Stimulated activated CD4-positive, alpha-beta T cell treated with anti-CD3 and anti-CD28 coated beads, Interleukin-1b, Interleukin-23, amount 100 ng/mL, for 24 hours (primary cell): Measurements from ENCODE around the gene SLC6A16.
A peak's percentile ranks its signal among the peaks of the same experiment; 100 is the strongest.
"Not testable (repeated sequence)": the region's sequence is repeated elsewhere in the genome, so short reads cannot be mapped to it uniquely, and the experiment has no call there.

Source experiments
- DNase-seq, 4 experiments: peaks; one replicate each; pipeline ENCODE4 v3.0.0-alpha.2; 2020; ENCODE audit warnings: low read depth in 4 of 4, low spot score in 1 of 4

The SLC6A16 gene

DNA sequence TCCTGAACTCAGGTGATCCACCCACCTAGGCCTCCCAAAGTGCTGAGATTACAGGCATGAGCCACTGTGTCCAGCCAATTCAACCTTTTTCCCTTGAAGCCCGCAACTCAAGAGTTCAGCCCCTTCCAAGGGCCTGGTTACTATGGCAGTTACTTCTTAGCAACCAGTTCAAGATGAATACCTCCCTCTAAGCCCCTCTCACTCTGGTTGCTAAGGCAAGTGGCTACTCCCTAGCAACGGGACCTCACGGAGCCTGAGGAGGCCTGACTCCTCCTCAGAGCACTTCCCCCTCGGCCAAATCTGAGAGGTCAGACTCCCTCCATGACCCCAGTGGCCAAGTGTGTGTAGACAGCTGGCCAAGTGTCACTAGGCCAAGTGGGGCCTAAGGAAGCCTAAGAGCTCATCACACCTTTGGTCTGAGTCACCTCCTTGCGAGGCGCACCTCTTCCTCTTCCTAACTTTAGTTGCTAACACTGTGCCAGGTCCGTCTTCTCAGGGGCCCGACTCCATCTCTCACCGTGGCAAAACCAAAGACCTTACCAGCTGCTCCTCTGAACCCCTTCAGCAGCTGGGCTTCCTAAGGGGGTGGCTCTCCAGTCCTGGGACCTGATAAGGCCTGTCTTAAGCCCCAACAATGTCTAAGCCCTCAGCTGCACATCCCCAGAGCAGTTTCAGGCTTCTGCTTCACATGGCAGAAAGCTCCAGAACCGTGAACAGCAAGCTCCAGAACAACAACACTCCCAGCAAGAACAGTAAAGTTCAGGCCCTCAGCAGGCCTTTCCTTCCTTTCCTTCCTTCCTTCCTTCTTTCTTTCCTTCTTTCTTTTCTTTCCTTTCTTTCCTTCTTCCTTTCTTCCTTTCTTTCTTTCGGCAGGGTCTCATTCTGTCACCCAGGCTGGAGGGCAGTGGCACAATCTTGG, 19.8 kb upstream of the SLC6A16 start:
- no peak for DNase-seq

- DNase-seq: no peak
These were observed 18.1 kb upstream of the SLC6A16 start for GRCh38 chr19:49343123-49343522.

- DNase-seq: no peak
These were observed 17.3 kb upstream of the SLC6A16 start for GRCh38 chr19:49342291-49342721.

DNA sequence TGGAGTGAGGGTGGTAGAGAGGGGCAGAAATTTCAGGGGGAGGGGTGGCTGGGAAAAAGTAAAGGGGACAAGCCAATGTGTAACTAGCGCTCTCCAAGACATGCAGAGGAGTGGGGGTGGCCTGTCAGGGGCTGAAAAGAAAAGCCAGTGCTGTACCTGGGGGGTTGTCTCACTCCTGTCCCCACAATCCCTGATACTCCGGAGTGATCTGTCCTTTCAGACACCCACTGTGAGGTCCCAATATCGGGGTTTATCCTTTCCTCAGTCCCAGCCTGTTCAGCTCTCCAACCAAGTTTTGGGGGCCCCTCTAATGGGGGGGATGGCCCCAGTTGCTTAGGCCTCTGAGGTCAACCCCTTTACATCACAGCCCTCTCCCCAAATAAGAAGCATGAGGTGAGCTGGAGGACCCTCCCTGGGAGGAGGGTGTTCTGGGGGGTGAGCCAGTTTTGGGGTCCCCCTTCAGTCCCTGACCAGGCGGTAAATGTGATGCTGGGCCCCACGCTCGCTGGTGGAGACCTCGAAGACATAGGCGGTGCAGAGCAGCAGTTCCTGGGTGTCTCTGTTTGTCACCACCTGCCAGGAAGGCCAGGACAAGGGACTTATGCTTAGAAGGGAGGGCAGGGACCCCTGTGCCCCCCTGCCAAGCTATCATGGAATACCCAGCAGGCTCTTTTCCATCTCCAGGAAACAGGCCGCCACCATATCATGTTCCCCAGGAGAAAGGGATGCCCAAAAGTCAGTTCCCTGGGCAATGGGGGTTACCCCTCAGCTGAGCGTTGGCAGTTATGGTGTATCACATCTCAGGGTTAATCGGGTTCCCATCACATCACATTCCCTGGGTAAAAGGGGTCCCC, 16.1 kb upstream of the SLC6A16 start:
- DNase-seq: no peak

DNA sequence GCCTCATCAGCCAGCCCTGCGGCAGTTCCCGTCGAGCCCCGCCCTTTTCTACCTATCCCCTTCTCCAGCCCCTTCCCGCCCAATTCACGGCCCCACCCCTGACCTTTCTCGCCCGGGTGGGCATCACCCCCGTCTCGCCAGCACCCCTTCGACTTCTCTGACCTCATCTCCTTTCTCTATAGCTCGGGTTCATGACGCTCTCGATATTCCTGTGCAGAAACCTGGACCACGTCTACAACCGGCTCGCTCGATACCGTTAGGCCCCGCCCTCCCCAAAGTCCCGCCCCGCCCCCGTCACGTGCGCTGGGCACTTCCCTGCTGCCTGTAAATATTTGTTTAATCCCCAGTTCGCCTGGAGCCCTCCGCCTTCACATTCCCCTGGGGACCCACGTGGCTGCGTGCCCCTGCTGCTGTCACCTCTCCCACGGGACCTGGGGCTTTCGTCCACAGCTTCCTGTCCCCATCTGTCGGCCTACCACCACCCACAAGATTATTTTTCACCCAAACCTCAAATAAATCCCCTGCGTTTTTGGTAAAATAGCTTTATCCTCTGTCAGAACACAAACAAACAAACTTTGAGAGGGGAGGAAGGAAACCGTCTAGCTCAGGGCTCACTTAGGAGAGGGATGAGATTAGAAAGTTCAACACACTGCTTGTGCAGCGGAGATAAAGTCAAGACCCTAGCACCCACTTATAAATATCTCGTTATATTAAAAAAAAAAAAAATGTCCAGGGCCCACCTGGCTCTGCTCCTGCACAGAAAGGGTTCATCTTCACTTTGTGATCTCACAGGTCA, 15.3 kb upstream of the SLC6A16 start:
- DNase-seq: no peak

DNA sequence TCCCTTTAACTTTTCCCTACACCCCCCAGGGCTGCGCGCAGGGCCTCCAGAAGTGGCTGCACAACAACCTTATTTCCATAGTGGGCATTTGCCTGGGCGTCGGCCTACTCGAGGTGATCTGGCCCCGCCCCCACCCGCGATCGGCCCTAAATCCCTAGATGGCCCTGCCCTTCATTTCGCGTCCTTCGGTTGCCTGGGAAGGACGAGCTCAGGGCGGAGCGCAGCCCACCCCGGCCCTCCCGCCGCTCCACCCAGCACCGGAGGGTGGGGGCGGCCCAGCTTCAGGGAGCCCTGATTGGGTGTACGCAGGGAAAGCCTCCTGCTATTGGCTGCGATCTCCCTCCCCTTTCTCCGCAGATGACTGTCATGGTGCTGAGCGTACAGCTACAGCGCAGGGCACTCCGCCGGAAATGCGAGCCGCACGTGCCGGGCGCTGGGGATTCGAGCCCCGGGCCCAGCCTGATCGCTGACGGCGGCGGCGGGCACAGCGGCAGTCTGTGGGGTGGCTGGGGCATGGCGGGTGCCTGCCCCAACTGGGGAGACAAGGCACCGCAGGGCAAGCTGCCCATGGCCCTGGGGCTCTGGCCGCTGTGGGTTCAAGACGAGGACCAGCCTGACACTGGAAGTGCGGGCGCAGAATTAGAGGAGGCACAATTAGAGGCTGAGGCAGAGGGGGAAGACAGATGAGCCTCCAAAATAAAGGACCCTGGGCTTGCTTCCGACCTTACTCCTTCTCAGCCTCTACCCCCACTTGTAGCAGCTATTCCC, 14.5 kb upstream of the SLC6A16 start:
- DNase-seq: no peak

DNA sequence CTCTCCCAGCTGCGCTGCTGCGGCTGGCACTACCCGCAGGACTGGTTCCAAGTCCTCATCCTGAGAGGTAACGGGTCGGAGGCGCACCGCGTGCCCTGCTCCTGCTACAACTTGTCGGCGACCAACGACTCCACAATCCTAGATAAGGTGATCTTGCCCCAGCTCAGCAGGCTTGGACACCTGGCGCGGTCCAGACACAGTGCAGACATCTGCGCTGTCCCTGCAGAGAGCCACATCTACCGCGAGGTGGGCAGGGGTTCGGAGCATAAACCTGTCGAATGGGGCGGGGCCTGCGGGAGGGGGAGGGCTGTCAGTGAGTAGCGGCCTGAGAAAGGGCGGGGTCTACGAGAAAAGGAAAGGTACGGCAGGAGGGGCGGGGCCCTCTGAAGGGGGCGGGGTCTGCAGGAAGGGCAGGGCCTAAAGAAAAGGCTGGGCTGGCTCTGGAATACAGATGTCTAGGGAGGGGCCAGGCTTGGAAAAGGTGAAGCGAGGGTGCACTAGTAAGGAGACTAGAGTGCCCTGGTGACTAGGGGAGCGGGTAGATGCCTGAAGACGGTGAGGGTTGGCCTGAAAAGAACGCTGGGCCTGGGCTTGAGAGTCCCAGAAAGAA, 13.8 kb upstream of the SLC6A16 start:
- no peak for DNase-seq

- DNase-seq: no peak
These were observed 13.2 kb upstream of the SLC6A16 start for GRCh38 chr19:49338023-49338677.

DNA sequence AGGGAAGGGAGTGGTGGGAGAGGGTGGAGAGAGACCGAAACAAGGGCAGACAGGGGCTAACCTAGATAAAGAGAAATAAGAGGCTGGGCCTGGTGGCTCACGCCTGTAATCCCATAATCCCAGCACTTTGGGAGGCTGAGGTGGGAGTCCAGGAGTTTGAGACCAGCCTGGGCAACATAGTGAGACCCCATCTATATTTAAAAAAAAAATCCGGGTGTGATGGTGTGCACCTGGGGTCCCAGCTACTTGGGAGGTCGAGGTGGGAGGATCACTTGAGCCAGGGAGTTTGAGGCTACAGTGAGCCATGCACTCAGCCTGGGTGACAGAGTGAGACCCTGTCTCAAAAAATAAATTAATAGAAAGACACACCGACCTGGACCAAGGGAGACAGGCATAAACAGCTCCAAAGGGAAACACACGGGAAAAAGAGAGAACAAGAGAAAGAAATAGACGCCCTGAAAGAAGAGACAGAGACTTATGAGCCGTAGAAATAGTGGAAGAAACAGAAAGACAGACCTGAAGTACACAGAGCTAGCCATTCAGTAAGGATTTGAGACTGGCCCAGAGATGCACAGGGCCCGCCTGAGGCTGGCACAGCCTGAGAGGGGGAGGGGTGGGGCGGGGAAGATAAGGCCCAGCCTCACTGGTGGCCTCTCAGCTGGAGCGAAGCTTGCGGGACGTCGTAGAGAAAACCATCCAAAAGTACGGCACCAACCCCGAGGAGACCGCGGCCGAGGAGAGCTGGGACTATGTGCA, 12.5 kb upstream of the SLC6A16 start:
- DNase-seq: no peak

DNA sequence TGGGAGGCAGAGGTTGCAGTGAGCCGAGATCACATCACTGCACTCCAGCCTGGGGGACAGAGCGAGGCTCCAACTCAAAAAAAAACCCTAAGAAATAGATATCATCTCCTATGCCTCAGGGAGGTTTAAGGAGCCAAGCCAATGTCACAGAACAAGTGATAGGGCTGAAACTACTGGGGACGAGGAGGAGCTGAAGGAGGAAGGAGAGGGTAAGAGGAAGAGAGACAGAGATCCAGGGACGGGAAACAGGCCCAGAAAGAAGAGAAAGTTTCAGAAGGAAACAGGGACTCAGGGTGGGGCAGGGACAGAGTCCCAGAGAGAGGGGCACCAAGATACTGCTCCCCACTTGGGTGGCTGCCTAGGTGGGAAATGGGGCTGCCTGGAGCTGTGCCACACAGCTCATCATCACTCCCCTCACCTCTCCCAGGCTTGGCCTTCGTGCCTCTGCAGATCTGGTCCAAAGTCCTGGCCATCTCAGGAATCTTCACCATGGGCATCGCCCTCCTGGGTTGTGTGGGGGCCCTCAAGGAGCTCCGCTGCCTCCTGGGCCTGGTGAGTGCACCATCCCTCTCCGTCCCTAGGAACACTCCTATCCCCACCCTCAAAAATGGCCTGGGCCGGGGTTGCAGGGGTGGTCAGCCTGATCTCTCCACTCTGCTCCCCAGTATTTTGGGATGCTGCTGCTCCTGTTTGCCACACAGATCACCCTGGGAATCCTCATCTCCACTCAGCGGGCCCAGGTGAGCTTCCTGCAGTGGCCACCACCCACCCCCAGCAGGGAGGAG, 11.7 kb upstream of the SLC6A16 start:
- no peak for DNase-seq

DNA sequence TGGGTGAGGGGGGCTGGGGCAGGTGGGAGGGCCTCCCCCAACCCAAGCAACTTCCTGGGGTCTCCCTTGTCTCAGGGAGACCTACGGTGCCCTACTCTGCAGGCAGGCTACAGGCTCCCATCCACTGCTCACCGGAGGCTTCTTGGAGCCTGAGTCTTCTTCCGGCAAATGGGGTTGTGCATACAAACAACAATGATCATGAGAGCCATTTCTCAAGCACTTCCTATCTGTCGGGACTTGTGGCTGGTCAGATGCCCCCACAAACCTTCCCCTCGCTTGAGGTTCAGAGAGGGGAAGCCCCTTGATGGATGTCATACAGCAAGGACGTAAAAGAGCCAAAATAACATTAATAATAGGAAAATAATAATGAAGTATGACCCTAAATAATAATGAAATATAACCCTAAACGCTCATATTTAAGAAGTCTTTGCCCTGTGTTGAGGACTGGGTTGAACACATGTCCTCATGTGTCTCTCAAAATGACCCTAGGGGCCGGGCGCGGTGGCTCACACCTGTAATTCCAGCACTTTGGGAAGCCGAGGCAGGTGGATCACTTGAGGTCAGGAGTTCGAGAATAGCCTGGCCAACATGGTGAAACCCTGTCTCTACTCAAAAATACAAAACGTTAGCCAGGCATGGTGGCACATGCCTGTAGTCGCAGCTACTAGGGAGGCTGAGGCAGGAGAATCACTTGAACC, 10.9 kb upstream of the SLC6A16 start:
- no peak for DNase-seq

DNA sequence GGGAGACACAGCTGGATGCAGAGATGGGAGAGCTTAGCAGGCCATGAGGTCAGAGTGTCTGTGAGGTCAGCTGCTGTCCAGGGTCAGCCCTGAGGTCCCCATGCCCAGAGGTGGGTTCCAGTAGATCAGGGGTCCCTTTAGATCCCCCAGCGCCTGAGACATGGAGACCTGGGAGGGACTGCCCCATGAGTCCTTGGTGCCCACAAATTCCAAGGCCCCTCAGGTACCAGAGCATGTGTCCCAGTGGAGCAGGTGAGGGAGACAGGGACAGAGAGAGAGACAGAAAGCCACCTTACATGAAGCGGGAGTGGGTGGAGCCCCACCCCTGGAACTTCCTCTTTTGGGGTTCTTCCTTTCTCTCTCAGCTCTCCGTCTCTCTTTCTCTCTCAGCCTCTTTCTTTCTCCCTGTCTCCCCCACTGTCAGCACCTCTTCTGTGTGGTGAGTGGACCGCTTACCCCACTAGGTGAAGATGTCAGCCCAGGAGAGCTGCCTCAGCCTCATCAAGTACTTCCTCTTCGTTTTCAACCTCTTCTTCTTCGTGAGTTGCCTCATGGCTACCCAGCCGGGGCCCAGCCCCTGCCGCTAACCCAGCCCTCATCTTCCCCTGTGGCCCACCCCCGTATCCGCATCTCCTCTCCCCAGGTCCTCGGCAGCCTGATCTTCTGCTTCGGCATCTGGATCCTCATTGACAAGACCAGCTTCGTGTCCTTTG, 10.2 kb upstream of the SLC6A16 start, which contains the start of gene CD37:
Gene CD37, plus strand, starts transcription at position 336 of the 713 bp plus-strand sequence. Its CDS starts 135 bp downstream, at position 471.
- peak in 1 of 4 experiments; percentile 36 for DNase-seq

- peak in 3 of 4 experiments; percentile 27 to 54 (median 39) for DNase-seq
These were observed 8.9 kb upstream of the SLC6A16 start for GRCh38 chr19:49333811-49334288.

GRCh38 chr19:49333418-49333805, 8.4 kb upstream of the SLC6A16 start:
- DNase-seq: no peak

- DNase-seq: not testable (repeated sequence)
These were observed 7.9 kb upstream of the SLC6A16 start for GRCh38 chr19:49332691-49333417.

GRCh38 chr19:49331616-49332055, 6.6 kb upstream of the SLC6A16 start:
- peak in 2 of 4 experiments; percentile 32 to 33 for DNase-seq
